ENCODE data around the gene DEFB110.

DNA sequence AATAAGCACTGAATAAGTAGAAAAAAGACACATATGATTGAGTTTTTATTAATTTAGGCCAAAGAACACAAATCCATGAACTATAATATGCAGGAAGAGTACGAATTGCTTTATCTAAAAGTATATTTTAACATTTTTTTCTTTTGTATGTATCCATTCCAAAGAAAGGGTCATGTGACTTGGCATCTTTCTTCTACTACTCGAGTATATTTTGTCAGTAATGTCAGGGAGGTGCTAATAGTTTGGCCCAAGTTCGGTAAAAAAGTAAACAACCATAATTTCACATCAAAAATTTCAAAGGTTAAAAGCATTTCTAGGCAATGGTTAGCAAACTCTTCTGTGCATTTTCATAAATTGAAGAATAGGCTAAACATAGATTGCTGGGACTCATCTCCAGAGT, 18.7 kb downstream of the DEFB110 start:
- TF ChIP-seq, protein P1, sequence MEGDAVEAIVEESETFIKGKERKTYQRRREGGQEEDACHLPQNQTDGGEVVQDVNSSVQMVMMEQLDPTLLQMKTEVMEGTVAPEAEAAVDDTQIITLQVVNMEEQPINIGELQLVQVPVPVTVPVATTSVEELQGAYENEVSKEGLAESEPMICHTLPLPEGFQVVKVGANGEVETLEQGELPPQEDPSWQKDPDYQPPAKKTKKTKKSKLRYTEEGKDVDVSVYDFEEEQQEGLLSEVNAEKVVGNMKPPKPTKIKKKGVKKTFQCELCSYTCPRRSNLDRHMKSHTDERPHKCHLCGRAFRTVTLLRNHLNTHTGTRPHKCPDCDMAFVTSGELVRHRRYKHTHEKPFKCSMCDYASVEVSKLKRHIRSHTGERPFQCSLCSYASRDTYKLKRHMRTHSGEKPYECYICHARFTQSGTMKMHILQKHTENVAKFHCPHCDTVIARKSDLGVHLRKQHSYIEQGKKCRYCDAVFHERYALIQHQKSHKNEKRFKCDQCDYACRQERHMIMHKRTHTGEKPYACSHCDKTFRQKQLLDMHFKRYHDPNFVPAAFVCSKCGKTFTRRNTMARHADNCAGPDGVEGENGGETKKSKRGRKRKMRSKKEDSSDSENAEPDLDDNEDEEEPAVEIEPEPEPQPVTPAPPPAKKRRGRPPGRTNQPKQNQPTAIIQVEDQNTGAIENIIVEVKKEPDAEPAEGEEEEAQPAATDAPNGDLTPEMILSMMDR (IDR thresholded peaks at IDR 0.05; ENCODE audit: insufficient read depth, low read length), result no peak
- TF ChIP-seq POLR2AphosphoS5 (IDR thresholded peaks at IDR 0.05; ENCODE audit: low read depth) (no peak), SPI1 (IDR thresholded peaks at IDR 0.05; ENCODE audit: borderline replicate concordance, low read depth) (no peak)
- TF ChIP-seq, protein P2, sequence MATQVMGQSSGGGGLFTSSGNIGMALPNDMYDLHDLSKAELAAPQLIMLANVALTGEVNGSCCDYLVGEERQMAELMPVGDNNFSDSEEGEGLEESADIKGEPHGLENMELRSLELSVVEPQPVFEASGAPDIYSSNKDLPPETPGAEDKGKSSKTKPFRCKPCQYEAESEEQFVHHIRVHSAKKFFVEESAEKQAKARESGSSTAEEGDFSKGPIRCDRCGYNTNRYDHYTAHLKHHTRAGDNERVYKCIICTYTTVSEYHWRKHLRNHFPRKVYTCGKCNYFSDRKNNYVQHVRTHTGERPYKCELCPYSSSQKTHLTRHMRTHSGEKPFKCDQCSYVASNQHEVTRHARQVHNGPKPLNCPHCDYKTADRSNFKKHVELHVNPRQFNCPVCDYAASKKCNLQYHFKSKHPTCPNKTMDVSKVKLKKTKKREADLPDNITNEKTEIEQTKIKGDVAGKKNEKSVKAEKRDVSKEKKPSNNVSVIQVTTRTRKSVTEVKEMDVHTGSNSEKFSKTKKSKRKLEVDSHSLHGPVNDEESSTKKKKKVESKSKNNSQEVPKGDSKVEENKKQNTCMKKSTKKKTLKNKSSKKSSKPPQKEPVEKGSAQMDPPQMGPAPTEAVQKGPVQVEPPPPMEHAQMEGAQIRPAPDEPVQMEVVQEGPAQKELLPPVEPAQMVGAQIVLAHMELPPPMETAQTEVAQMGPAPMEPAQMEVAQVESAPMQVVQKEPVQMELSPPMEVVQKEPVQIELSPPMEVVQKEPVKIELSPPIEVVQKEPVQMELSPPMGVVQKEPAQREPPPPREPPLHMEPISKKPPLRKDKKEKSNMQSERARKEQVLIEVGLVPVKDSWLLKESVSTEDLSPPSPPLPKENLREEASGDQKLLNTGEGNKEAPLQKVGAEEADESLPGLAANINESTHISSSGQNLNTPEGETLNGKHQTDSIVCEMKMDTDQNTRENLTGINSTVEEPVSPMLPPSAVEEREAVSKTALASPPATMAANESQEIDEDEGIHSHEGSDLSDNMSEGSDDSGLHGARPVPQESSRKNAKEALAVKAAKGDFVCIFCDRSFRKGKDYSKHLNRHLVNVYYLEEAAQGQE (IDR thresholded peaks at IDR 0.05; ENCODE audit: insufficient replicate concordance, low read depth), result no peak

Measured in HL-60 (cell line).